SK-N-SH (cell line): ENCODE data around the gene TPSAB1. TPM values are rescaled to one million over a fixed set of nuclear protein-coding genes. Genes with fewer than 3 reads are reported as not detected.

ENCODE experiments used
- CTCF ChIA-PET: fragments of 300-600, 350-600 bp; formaldehyde crosslinking; extraction: SDS; loops from one replicate; lab custom pipeline; 2021; lab: Yijun Ruan, JAX
- POLR2A ChIA-PET: fragments of 350-600 bp; sonication (Branson Sonifier 250); formaldehyde crosslinking; extraction: SDS; loops from one replicate; lab custom pipeline; 2020; ENCODE audit warnings: antibody characterized with exemption, inconsistent platforms; lab: Yijun Ruan, JAX
- DNase-seq: peaks from one replicate; pipeline ENCODE4 v3.0.0; 2012
- H2AFZ ChIP-seq: fragments of 200-600 bp; sonication (generic); 2 replicates; pipeline ENCODE4 v1.8.1; 2016; ENCODE audit warnings: antibody characterized with exemption, mild to moderate bottlenecking, low read depth
- H3F3A ChIP-seq: fragments of 200-600 bp; sonication (generic); replicated peaks from 2 replicates; pipeline ENCODE3; 2016; ENCODE audit warnings: antibody characterized with exemption, mild to moderate bottlenecking; ENCODE audit not compliant: insufficient read depth
- H3K27ac ChIP-seq, 2 experiments: fragments of 200-500 bp in 1 of 2; fragments of 200-600 bp in 1 of 2; sonication (Bioruptor generic) in 1 of 2; sonication (generic), shearing (Covaris generic) in 1 of 2; 2 replicates each; pipeline versions ENCODE4 v1.5.1 to v1.6.1; 2014 to 2016; ENCODE audit warnings: low read depth in 2 of 2, inconsistent platforms in 1 of 2, low read length in 1 of 2, mild to moderate bottlenecking in 1 of 2, mixed read lengths in 1 of 2
- H3K27me3 ChIP-seq: fragments of 200-600 bp; sonication (generic), shearing (Covaris generic); 2 replicates; pipeline ENCODE4 v1.6.1; 2016; ENCODE audit warnings: mixed run types; ENCODE audit not compliant: insufficient read depth
- H3K36me3 ChIP-seq, 2 experiments: fragments of 200-500 bp in 1 of 2; fragments of 200-600 bp in 1 of 2; sonication (Bioruptor generic) in 1 of 2; sonication (generic) in 1 of 2; replicated peaks in 1 of 2; 2 replicates each; pipeline versions ENCODE3 to v1.5.1; 2014 to 2016; ENCODE audit warnings: low read length in 1 of 2, mild to moderate bottlenecking in 1 of 2; ENCODE audit not compliant: insufficient read depth in 2 of 2, control insufficient read depth in 1 of 2
- H3K4me1 ChIP-seq, 2 experiments: fragments of 200-500 bp in 1 of 2; fragments of 200-600 bp in 1 of 2; sonication (Bioruptor generic) in 1 of 2; sonication (generic), shearing (Covaris generic) in 1 of 2; 2 replicates each; pipeline versions ENCODE4 v1.5.1 to v1.6.1; 2014 to 2016; ENCODE audit warnings: low read depth in 1 of 2, low read length in 1 of 2, mixed run types in 1 of 2; ENCODE audit not compliant: insufficient read depth in 2 of 2, control insufficient read depth in 1 of 2
- H3K4me2 ChIP-seq: fragments of 200-600 bp; sonication (generic), shearing (Covaris generic); 2 replicates; pipeline ENCODE4 v1.6.1; 2017; ENCODE audit warnings: mixed run types
- H3K4me3 ChIP-seq, 2 experiments: fragments of 200-500 bp in 1 of 2; fragments of 200-600 bp in 1 of 2; sonication (Bioruptor generic) in 1 of 2; sonication (generic), shearing (Covaris generic) in 1 of 2; 2 replicates each; pipeline versions ENCODE4 v1.5.1 to v1.8.1; 2014 to 2016; ENCODE audit warnings: low read depth in 2 of 2, inconsistent platforms in 1 of 2, low read length in 1 of 2, mild to moderate bottlenecking in 1 of 2, mixed read lengths in 1 of 2, moderate library complexity in 1 of 2
- H3K79me2 ChIP-seq: fragments of 200-600 bp; sonication (generic); 2 replicates; pipeline ENCODE4 v1.8.1; 2017; ENCODE audit warnings: mild to moderate bottlenecking; ENCODE audit not compliant: insufficient read depth
- H3K9ac ChIP-seq: fragments of 200-600 bp; sonication (generic); 2 replicates; pipeline ENCODE4 v1.6.1; 2017; ENCODE audit warnings: mixed run types
- H3K9me2 ChIP-seq: fragments of 200-600 bp; sonication (generic); 2 replicates; pipeline ENCODE4 v1.6.1; 2017; ENCODE audit warnings: mixed run types
- H3K9me3 ChIP-seq: fragments of 200-600 bp; sonication (generic); 2 replicates; pipeline ENCODE4 v1.6.1; 2017; ENCODE audit warnings: mixed run types, mild to moderate bottlenecking, moderate library complexity
- H4K20me1 ChIP-seq: fragments of 200-600 bp; sonication (generic); 2 replicates; pipeline ENCODE4 v1.6.1; 2017; ENCODE audit warnings: mild to moderate bottlenecking, mixed run types; ENCODE audit not compliant: insufficient read depth
- CHD2 ChIP-seq: fragments of 150-350 bp; IDR thresholded peaks from 2 replicates; pipeline ENCODE4 v1.6.1; 2018; ENCODE audit warnings: low read length; ENCODE audit not compliant: partially characterized antibody
- EP300 ChIP-seq, 2 experiments: IDR thresholded peaks; 2 replicates each; pipeline versions ENCODE4 v1.4.0 to v1.6.1; 2012; ENCODE audit warnings: borderline replicate concordance in 1 of 2, low read depth in 1 of 2, low read length in 1 of 2
- FOXM1 ChIP-seq: IDR thresholded peaks from 2 replicates; pipeline ENCODE4 v1.4.0; 2012; ENCODE audit warnings: low read depth, mild to moderate bottlenecking
- GATA2 ChIP-seq: sonication (generic); formaldehyde crosslinking; IDR thresholded peaks from 2 replicates; pipeline ENCODE4 v1.5.0; 2020; ENCODE audit warnings: mild to moderate bottlenecking, missing genetic modification reagents
- IRF3 ChIP-seq: fragments of 150-350 bp; IDR thresholded peaks from 2 replicates; pipeline ENCODE4 v1.6.1; 2016; ENCODE audit warnings: mild to moderate bottlenecking, low read depth, low read length
- NRF1 ChIP-seq: IDR thresholded peaks from 2 replicates; pipeline ENCODE4 v1.6.1; 2012; ENCODE audit warnings: low read depth, mild to moderate bottlenecking, low read length
- POLR2AphosphoS5 ChIP-seq: IDR thresholded peaks from 2 replicates; pipeline ENCODE4 v1.6.1; 2012; ENCODE audit warnings: low read depth, low read length
- RAD21 ChIP-seq: IDR thresholded peaks from 2 replicates; pipeline ENCODE4 v1.6.1; 2012; ENCODE audit warnings: mild to moderate bottlenecking, low read length
- RFX5 ChIP-seq: IDR thresholded peaks from 2 replicates; pipeline ENCODE4 v1.6.1; 2012; ENCODE audit warnings: mild to moderate bottlenecking, improper control_type of control experiment, low read length
- RXRA ChIP-seq: IDR thresholded peaks from 2 replicates; pipeline ENCODE4 v1.4.0; 2012; ENCODE audit warnings: low read depth, mild to moderate bottlenecking, borderline replicate concordance
- TCF12 ChIP-seq: IDR thresholded peaks from 2 replicates; pipeline ENCODE4 v1.4.0; 2012
- YY1 ChIP-seq: IDR thresholded peaks from 2 replicates; pipeline ENCODE4 v1.4.0; 2012; ENCODE audit warnings: low read depth, mild to moderate bottlenecking
- ZBTB33 ChIP-seq: IDR thresholded peaks from 2 replicates; pipeline ENCODE4 v1.4.0; 2012; ENCODE audit warnings: low read depth, borderline replicate concordance
- WGBS: methylation state at CpG from one replicate; pipeline ENCODE4 v1.1.6; 2017; ENCODE audit warnings: low lambda C conversion rate; 5-methylcytosine and 5-hydroxymethylcytosine counted together
- polyA plus RNA-seq, 3 experiments: library from polyadenylated mRNA; depleted of rRNA; stranded (reverse); fragments of >200 nt; gene quantifications; 2 replicates each; pipeline ENCODE4 v1.2.3, GENCODE V29; 2012
- TF ChIP-seq, protein P1 (sequence below): IDR thresholded peaks from 2 replicates; pipeline ENCODE4; 2012
- TF ChIP-seq, protein P2 (sequence below): IDR thresholded peaks from 2 replicates; pipeline ENCODE4 v1.4.0; 2012; ENCODE audit warnings: low read depth
- TF ChIP-seq, protein P3 (sequence below): fragments of 150-350 bp; IDR thresholded peaks from 2 replicates; pipeline ENCODE4 v1.6.1; 2017; ENCODE audit warnings: antibody characterized with exemption, low read length, low read depth, borderline replicate concordance

TPSAB1 gene
- polyA plus RNA-seq, 1 of the 3 experiments (the other 2 are of a cell fraction), result not detected

DNA sequence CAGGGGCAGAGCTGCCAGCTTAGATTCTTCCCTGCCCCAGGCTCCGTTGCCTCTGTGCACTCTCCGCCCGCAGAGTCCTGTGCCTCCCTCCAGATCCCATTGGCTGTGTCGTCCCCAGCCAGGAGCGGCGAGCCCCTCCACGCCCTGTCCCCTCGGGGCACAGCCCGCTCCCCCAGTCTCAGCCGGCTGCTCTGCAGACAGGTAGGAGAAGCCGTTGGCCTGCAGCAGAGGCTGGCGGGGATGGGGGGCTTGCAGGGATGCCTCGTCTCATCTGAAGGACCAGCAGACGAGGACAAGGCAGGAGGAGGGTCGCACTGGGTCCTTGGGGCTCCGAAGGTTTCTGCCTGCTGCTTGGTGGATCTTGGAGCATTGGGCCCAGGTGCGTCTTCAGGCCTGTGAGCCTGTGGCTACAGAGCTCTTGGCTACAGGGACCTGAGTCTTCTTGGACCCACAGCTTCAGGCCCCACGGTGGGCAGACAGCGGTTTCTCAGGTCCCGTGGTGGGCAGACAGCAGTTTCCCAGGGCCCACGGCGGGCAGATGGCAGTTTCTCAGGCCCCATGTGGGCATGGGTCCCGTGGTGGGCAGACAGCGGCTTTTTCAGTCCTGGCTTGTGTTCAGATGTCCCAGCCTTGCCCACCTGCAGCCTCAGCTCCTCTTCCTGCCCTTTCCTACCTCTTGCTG lies 21.4 kb upstream of the TPSAB1 start:
- 25% methylated on average over 23 of the region's 24 CpGs for WGBS
- H3K4me2 ChIP-seq, result no peak overlapping the region
- H3F3A ChIP-seq, result no peaks in the 10 kb centered on the region
- H3K4me3 ChIP-seq, result no peak overlapping the region
- ChIA-PET CTCF (interaction anchor here (1.1 to 1.9 kb wide), 3 partner anchors 10 to 529 kb away, joined by 3 to 5 read pairs (median 4); no protein-coding TSS in a partner anchor), POLR2A (interaction anchor here (1.2 kb wide), 1 partner anchor 431 kb away, joined by 3 read pairs; the partner anchor contains the start of genes CHTF18 and RPUSD1)
- H2AFZ ChIP-seq, result no peak overlapping the region
- no peaks in the 10 kb centered on the region for H3K4me1 ChIP-seq
- H4K20me1 ChIP-seq, result 0 out of 2 replicates have a peak, but pooled peaks cover 8% of the 10 kb centered on the region
- no peaks in the 10 kb centered on the region for H3K79me2 ChIP-seq
- H3K9me2 ChIP-seq, result no peaks in the 10 kb centered on the region
- H3K27me3 ChIP-seq, result peaks cover 99% of the 10 kb centered on the region
- DNase-seq, result no peak
- no peak overlapping the region for H3K27ac ChIP-seq
- H3K9me3 ChIP-seq, result no peaks in the 10 kb centered on the region
- TF ChIP-seq RXRA (no peak), NRF1 (no peak), FOXM1 (no peak), RAD21 (no peak), RFX5 (no peak), ZBTB33 (no peak), IRF3 (no peak), CHD2 (no peak), EP300 (IDR thresholded peaks at IDR 0.05; ENCODE audit: borderline replicate concordance in 1 of 2, low read depth in 1 of 2, low read length in 1 of 2) (no peak), YY1 (no peak), POLR2AphosphoS5 (no peak), GATA2 (no peak), TCF12 (no peak)
- TF ChIP-seq, protein P1, sequence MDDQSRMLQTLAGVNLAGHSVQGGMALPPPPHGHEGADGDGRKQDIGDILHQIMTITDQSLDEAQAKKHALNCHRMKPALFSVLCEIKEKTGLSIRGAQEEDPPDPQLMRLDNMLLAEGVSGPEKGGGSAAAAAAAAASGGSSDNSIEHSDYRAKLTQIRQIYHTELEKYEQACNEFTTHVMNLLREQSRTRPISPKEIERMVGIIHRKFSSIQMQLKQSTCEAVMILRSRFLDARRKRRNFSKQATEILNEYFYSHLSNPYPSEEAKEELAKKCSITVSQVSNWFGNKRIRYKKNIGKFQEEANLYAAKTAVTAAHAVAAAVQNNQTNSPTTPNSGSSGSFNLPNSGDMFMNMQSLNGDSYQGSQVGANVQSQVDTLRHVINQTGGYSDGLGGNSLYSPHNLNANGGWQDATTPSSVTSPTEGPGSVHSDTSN, result no peak
- TF ChIP-seq, protein P2, sequence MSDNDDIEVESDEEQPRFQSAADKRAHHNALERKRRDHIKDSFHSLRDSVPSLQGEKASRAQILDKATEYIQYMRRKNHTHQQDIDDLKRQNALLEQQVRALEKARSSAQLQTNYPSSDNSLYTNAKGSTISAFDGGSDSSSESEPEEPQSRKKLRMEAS, result no peak
- TF ChIP-seq, protein P3, sequence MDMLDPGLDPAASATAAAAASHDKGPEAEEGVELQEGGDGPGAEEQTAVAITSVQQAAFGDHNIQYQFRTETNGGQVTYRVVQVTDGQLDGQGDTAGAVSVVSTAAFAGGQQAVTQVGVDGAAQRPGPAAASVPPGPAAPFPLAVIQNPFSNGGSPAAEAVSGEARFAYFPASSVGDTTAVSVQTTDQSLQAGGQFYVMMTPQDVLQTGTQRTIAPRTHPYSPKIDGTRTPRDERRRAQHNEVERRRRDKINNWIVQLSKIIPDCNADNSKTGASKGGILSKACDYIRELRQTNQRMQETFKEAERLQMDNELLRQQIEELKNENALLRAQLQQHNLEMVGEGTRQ, result no peak
- no peak overlapping the region for H3K9ac ChIP-seq
- H3K36me3 ChIP-seq, result no peaks in the 10 kb centered on the region
